H9 (cell line): Measurements from ENCODE around the gene DPP6. TPM values are rescaled to one million over a fixed set of nuclear protein-coding genes. Genes with fewer than 3 reads are reported as not detected.

ENCODE experiments used
- DNase-seq: peaks from one replicate; pipeline ENCODE4 v3.0.0-alpha.2; 2017
- H2AFZ ChIP-seq: one replicate; pipeline ENCODE4 v1.6.1; 2013; ENCODE audit warnings: mild to moderate bottlenecking, low read length, control low read depth, moderate library complexity
- H2AK5ac ChIP-seq: 2 replicates; pipeline ENCODE4 v1.6.1; 2013; ENCODE audit warnings: low read length, control low read depth, mixed read lengths; ENCODE audit not compliant: insufficient read length
- H2BK120ac ChIP-seq: one replicate; pipeline ENCODE4 v1.6.1; 2013; ENCODE audit warnings: low read depth, mild to moderate bottlenecking, low read length, control low read depth, inconsistent platforms; ENCODE audit not compliant: poor library complexity, severe bottlenecking
- H2BK12ac ChIP-seq: 2 replicates; pipeline ENCODE4 v1.6.1; 2013; ENCODE audit warnings: low read length, control low read depth, mixed read lengths, low read depth; ENCODE audit not compliant: insufficient read length
- H2BK15ac ChIP-seq: 2 replicates; pipeline ENCODE4 v1.6.1; 2013; ENCODE audit warnings: low read depth, low read length, control low read depth
- H2BK20ac ChIP-seq: one replicate; pipeline ENCODE4 v1.6.1; 2013; ENCODE audit warnings: low read depth, mild to moderate bottlenecking, low read length, control low read depth, inconsistent platforms; ENCODE audit not compliant: poor library complexity, severe bottlenecking
- H2BK5ac ChIP-seq: 2 replicates; pipeline ENCODE4 v1.6.1; 2013; ENCODE audit warnings: low read length, control low read depth, mixed read lengths; ENCODE audit not compliant: insufficient read length
- H3K14ac ChIP-seq: 2 replicates; pipeline ENCODE4 v1.6.1; 2013; ENCODE audit warnings: low read length, control low read depth; ENCODE audit not compliant: insufficient read depth
- H3K18ac ChIP-seq: 2 replicates; pipeline ENCODE4 v1.6.1; 2013; ENCODE audit warnings: low read depth, mild to moderate bottlenecking, mixed read lengths, low read length, control low read depth; ENCODE audit not compliant: insufficient read length
- H3K23ac ChIP-seq: 2 replicates; pipeline ENCODE4 v1.6.1; 2013; ENCODE audit warnings: low read length, control low read depth, mixed read lengths, low read depth; ENCODE audit not compliant: insufficient read length
- H3K23me2 ChIP-seq: 2 replicates; pipeline ENCODE4 v1.6.1; 2013; ENCODE audit warnings: low read depth, mild to moderate bottlenecking, mixed read lengths, low read length, control low read depth; ENCODE audit not compliant: insufficient read length, poor library complexity, severe bottlenecking
- H3K27ac ChIP-seq: 2 replicates; pipeline ENCODE4 v1.5.1; 2013; ENCODE audit warnings: low read length, control low read depth, mixed read lengths, low read depth; ENCODE audit not compliant: insufficient read length
- H3K27me3 ChIP-seq: 2 replicates; pipeline ENCODE4 v1.6.1; 2013; ENCODE audit warnings: low read length, control low read depth, inconsistent platforms; ENCODE audit not compliant: insufficient read depth
- H3K4ac ChIP-seq: 2 replicates; pipeline ENCODE4 v1.6.1; 2013; ENCODE audit warnings: low read depth, mild to moderate bottlenecking, control low read depth, inconsistent platforms, low read length, moderate library complexity
- H3K4me1 ChIP-seq: 2 replicates; pipeline ENCODE4 v1.6.1; 2013; ENCODE audit warnings: low read length, control low read depth, inconsistent platforms; ENCODE audit not compliant: insufficient read depth
- H3K4me2 ChIP-seq: 2 replicates; pipeline ENCODE4 v1.6.1; 2013; ENCODE audit warnings: low read length, control low read depth, mixed read lengths; ENCODE audit not compliant: insufficient read length, insufficient read depth
- H3K56ac ChIP-seq: 2 replicates; pipeline ENCODE4 v1.6.1; 2013; ENCODE audit warnings: low read depth, mild to moderate bottlenecking, mixed read lengths, low read length, control low read depth; ENCODE audit not compliant: insufficient read length
- H3K79me1 ChIP-seq: 2 replicates; pipeline ENCODE4 v1.6.1; 2013; ENCODE audit warnings: low read depth, mild to moderate bottlenecking, moderate library complexity, low read length, control low read depth, inconsistent platforms; ENCODE audit not compliant: insufficient read depth, poor library complexity, severe bottlenecking
- H3K79me2 ChIP-seq: 2 replicates; pipeline ENCODE4 v1.6.1; 2013; ENCODE audit warnings: low read length, control low read depth, inconsistent platforms; ENCODE audit not compliant: insufficient read depth
- H3K9ac ChIP-seq: 2 replicates; pipeline ENCODE4 v1.6.1; 2013; ENCODE audit warnings: low read length, control low read depth, mixed read lengths; ENCODE audit not compliant: insufficient read length; ENCODE audit errors: extremely low read depth
- H3K9me3 ChIP-seq: one replicate; pipeline ENCODE4 v1.6.1; 2013; ENCODE audit warnings: low read depth, low read length, inconsistent platforms; ENCODE audit not compliant: control insufficient read depth
- H3T11ph ChIP-seq: one replicate; pipeline ENCODE4 v1.6.1; 2013; ENCODE audit warnings: mild to moderate bottlenecking, low read length, control low read depth, inconsistent platforms
- H4K20me1 ChIP-seq: one replicate; pipeline ENCODE4 v1.6.1; 2013; ENCODE audit not compliant: control insufficient read depth, insufficient read length, insufficient read depth
- H4K5ac ChIP-seq: 2 replicates; pipeline ENCODE4 v1.6.1; 2013; ENCODE audit warnings: low read depth, mild to moderate bottlenecking, mixed read lengths, low read length, control low read depth; ENCODE audit not compliant: insufficient read length
- H4K8ac ChIP-seq: replicated peaks from 2 replicates; pipeline ENCODE4 v1.6.1; 2013; ENCODE audit warnings: low read length, control low read depth, mixed read lengths, low read depth; ENCODE audit not compliant: insufficient read length
- H4K91ac ChIP-seq: 2 replicates; pipeline ENCODE4 v1.6.1; 2013; ENCODE audit warnings: low read depth, mild to moderate bottlenecking, moderate library complexity, mixed read lengths, low read length, control low read depth; ENCODE audit not compliant: insufficient read length
- H3K27ac Mint-ChIP-seq, 3 experiments: 2 replicates in 2 of 3; 3 replicates in 1 of 3; pipeline ENCODE4 v1.8.0; 2020 to 2021; ENCODE audit warnings: mixed read lengths in 3 of 3, mild to moderate bottlenecking in 1 of 3, moderate library complexity in 1 of 3
- H3K27me3 Mint-ChIP-seq: 2 replicates; pipeline ENCODE4 v1.8.0; 2021; ENCODE audit warnings: low read depth, mild to moderate bottlenecking, moderate library complexity, mixed read lengths
- H3K36me3 Mint-ChIP-seq, 3 experiments: 2 replicates in 2 of 3; 3 replicates in 1 of 3; pipeline ENCODE4 v1.8.0; 2020 to 2021; ENCODE audit warnings: low read depth in 3 of 3, mixed read lengths in 3 of 3; ENCODE audit not compliant: insufficient read depth in 1 of 3
- H3K4me1 Mint-ChIP-seq, 2 experiments: 2 replicates each; pipeline ENCODE4 v1.8.0; 2020; ENCODE audit warnings: mixed read lengths in 2 of 2
- H3K4me3 Mint-ChIP-seq, 2 experiments: 2 replicates in 1 of 2; 3 replicates in 1 of 2; pipeline ENCODE4 v1.8.0; 2020 to 2021; ENCODE audit warnings: mild to moderate bottlenecking in 2 of 2, mixed read lengths in 2 of 2, moderate library complexity in 1 of 2
- H3K9me3 Mint-ChIP-seq, 2 experiments: 2 replicates in 1 of 2; 3 replicates in 1 of 2; pipeline ENCODE4 v1.8.0; 2020; ENCODE audit warnings: mild to moderate bottlenecking in 2 of 2, mixed read lengths in 2 of 2, moderate library complexity in 1 of 2
- CTCF ChIP-seq: fragments of 200-600 bp; sonication (generic); conservative IDR thresholded peaks from 3 replicates; pipeline ENCODE4 v1.8.0; 2021; ENCODE audit warnings: antibody characterized with exemption, mild to moderate bottlenecking
- WGBS: extraction: QIAGEN DNeasy Blood & Tissue Kit; methylation state at CpG from one replicate; pipeline ENCODE4 v1.1.7; 2013; ENCODE audit warnings: missing lambda C conversion rate, low lambda C conversion rate, mixed read lengths; ENCODE audit not compliant: insufficient read length; ENCODE audit errors: extremely low coverage; 5-methylcytosine and 5-hydroxymethylcytosine counted together
- total RNA-seq: library from RNA; stranded (reverse); gene quantifications from 2 replicates; pipeline ENCODE4 v1.2.1, GENCODE V29; 2021

The DPP6 gene
- total RNA-seq, 1 experiment from 2014 or later = 4.5 TPM

GRCh38 chr7:154688952-154689351 lies 636.8 kb downstream of the DPP6 start:
- TF ChIP-seq CTCF = no peak
- no peak overlapping the region for H4K91ac ChIP-seq
- no peak overlapping the region for H3K23ac ChIP-seq
- no peaks in the 10 kb centered on the region for H3K23me2 ChIP-seq
- H2BK5ac ChIP-seq = no peak overlapping the region
- H3K27me3 Mint-ChIP-seq = no peaks in the 10 kb centered on the region
- no peak overlapping the region for H2BK15ac ChIP-seq
- H4K5ac ChIP-seq = no peak overlapping the region
- no peak overlapping the region for H3K4ac ChIP-seq
- no peak overlapping the region for H3T11ph ChIP-seq
- H3K4me1 Mint-ChIP-seq = no peaks in the 10 kb centered on the region
- H3K56ac ChIP-seq = no peak overlapping the region
- H3K36me3 Mint-ChIP-seq = no peaks in the 10 kb centered on the region
- no peak overlapping the region for H3K14ac ChIP-seq
- no peaks in the 10 kb centered on the region for H3K9me3 Mint-ChIP-seq
- DNase-seq = no peak
- H4K8ac ChIP-seq = no peak overlapping the region
- no peak overlapping the region for H2BK20ac ChIP-seq
- H4K20me1 ChIP-seq = no peaks in the 10 kb centered on the region
- H3K27me3 ChIP-seq = no peaks in the 10 kb centered on the region
- H3K9ac ChIP-seq = no peak overlapping the region
- H3K4me2 ChIP-seq = no peak overlapping the region
- H3K18ac ChIP-seq = no peak overlapping the region
- no peaks in the 10 kb centered on the region for H3K79me2 ChIP-seq
- no peaks in the 10 kb centered on the region for H3K79me1 ChIP-seq
- H2AK5ac ChIP-seq = no peak overlapping the region
- H3K4me3 Mint-ChIP-seq = no peak overlapping the region
- no peak overlapping the region for H2BK12ac ChIP-seq
- H3K27ac ChIP-seq = no peak overlapping the region
- no peaks in the 10 kb centered on the region for H3K9me3 ChIP-seq
- no peaks in the 10 kb centered on the region for H3K4me1 ChIP-seq
- H2AFZ ChIP-seq = no peak overlapping the region
- WGBS = no CpG with 5 or more reads among the region's 3 CpGs
- no peak overlapping the region for H3K27ac Mint-ChIP-seq
- H2BK120ac ChIP-seq = no peak overlapping the region
